ENCODE measurements around the gene C6orf136. TPM values are rescaled to one million over a fixed set of nuclear protein-coding genes. Genes with fewer than 3 reads are reported as not detected.
"Not testable (repeated sequence)": the region's sequence is repeated elsewhere in the genome, so short reads cannot be mapped to it uniquely, and the experiment has no call there.

Gene C6orf136
- total RNA-seq, 4 donors from 2014 or later = 35.5 to 111 (median 83.8) TPM

DNA sequence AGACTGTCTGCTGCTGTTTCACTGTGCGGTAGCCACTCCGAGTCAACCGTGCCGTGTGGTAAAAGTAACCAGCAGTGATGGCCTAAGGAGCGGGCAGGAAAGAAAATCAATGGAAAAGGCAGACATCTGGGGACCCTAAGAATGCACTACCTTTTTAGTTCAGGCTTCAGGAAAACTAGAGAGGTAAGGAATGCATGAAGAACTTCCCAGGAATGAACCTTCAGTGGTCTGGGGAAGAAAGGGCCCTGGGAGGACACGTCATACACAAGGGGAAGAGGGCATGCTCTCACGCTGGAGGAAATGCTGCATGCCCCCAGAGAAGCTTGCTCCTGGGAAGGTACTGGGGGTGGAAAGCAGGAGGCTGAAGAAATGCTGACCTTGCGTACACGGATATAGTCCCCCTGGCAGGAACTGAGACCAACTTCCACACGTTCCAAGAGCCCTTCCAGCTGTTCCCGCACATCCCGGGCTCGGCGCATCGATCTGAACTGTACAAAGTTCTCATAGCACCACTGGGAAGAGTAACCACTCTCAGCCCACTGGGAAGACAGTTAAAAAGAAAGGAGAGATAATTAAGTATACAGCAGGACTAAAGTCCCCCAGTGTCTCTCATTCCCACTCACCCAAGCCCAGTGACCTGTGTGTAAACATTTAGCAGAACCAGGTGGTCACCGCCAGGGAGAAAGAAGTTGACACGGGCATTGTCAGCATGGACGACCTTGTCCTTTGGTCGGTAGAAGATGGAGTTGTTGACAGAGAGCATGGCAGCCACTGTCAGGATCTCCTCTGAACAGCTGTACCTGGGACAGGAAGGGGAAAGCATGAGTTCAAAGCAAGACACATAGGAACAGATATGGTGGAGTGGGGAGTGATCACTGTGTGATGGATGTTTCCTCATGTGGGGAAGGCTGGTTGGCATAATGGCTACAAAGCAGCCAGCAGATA lies 8.1 kb downstream of the C6orf136 start:
- peaks cover 0 to 98% (median 0%) of the 10 kb centered on the region in 3 donors for H3K36me3 ChIP-seq
- no peaks in the 10 kb centered on the region for H3K27me3 ChIP-seq
- H3K4me3 ChIP-seq = no peak overlapping the region
- H3K9me3 ChIP-seq = no peaks in the 10 kb centered on the region
- no peak for DNase-seq
- TF ChIP-seq, protein P1, sequence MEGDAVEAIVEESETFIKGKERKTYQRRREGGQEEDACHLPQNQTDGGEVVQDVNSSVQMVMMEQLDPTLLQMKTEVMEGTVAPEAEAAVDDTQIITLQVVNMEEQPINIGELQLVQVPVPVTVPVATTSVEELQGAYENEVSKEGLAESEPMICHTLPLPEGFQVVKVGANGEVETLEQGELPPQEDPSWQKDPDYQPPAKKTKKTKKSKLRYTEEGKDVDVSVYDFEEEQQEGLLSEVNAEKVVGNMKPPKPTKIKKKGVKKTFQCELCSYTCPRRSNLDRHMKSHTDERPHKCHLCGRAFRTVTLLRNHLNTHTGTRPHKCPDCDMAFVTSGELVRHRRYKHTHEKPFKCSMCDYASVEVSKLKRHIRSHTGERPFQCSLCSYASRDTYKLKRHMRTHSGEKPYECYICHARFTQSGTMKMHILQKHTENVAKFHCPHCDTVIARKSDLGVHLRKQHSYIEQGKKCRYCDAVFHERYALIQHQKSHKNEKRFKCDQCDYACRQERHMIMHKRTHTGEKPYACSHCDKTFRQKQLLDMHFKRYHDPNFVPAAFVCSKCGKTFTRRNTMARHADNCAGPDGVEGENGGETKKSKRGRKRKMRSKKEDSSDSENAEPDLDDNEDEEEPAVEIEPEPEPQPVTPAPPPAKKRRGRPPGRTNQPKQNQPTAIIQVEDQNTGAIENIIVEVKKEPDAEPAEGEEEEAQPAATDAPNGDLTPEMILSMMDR (IDR thresholded peaks at IDR 0.05) = no peak
- no peak for TF ChIP-seq POLR2A (IDR thresholded peaks at IDR 0.05)
- no peak overlapping the region for H3K27ac ChIP-seq
- no peaks in the 10 kb centered on the region for H3K4me1 ChIP-seq

DNA sequence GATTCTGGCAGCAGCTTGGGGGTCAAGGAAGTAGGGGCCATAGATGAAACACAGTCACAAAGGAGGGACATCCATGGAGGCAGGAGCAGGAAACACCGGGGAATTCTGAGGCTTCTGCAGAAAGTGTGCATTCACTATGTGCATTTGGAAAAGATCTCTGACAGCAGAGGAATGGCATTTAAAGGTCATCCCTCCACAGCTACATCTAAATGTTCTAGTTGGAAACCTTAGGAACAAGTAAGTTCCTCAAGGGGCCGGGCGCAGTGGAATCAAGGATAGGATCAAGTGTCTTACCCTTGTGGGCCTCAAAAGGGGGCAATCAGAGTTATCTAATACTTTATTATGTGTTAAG lies 8.8 kb downstream of the C6orf136 start:
- H3K36me3 ChIP-seq = peaks cover 0 to 100% (median 0%) of the 10 kb centered on the region in 3 donors
- TF ChIP-seq, protein P1 (IDR thresholded peaks at IDR 0.05) = no peak
- TF ChIP-seq POLR2A (IDR thresholded peaks at IDR 0.05) = no peak
- no peak overlapping the region for H3K27ac ChIP-seq
- DNase-seq = no peak
- no peaks in the 10 kb centered on the region for H3K9me3 ChIP-seq
- H3K4me1 ChIP-seq = no peaks in the 10 kb centered on the region
- no peak overlapping the region for H3K4me3 ChIP-seq
- H3K27me3 ChIP-seq = no peaks in the 10 kb centered on the region

DNA sequence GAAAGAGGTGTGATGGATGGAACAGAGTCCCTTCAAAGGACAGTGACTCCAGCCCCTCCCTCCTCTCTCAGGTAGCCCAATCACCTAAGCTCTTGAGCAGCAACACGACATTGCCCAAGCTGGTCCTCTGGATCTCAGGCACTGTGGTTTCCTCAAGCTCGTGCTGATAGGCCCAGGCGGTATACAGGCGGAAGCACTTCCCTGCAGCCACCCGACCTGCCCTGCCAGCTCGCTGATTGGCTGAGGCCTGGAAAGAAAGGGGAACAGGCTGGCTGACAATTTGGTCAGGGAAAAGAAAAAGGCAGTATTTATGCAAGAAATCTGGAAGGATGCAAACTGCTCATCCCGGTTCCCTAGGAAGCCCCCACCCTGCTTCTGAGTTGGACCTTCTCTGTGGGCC lies 9.6 kb downstream of the C6orf136 start:
- Histone ChIP-seq H3K4me1 (no peaks in the 10 kb centered on the region), H3K36me3 (peaks cover 0 to 100% (median 0%) of the 10 kb centered on the region in 3 donors), H3K27me3 (no peaks in the 10 kb centered on the region), H3K9me3 (no peaks in the 10 kb centered on the region), H3K4me3 (no peak overlapping the region), H3K27ac (no peak overlapping the region)
- no peak for TF ChIP-seq POLR2A (IDR thresholded peaks at IDR 0.05)
- TF ChIP-seq, protein P1 (IDR thresholded peaks at IDR 0.05) = no peak
- DNase-seq = no peak

DNA sequence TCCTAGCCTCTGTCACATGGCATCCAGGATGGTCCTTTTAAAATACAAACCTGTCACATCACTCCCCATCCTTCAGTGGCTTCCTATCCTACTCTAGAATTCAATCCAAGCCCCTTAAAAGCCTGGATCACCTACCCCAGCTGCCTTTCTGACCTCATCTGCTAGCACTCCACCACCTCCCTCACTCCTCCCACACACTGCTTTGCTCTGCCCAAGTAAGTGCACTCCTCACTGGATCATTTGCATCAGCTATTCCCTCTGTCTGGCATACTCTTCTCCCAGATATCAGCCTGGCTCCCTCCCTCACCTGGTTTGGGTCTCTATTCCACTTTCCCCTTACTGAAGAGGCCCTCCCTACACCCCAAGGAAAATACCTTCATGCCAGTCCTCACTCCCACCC lies 10.5 kb downstream of the C6orf136 start:
- DNase-seq = no peak
- Histone ChIP-seq H3K36me3 (peaks cover 0 to 100% (median 0%) of the 10 kb centered on the region in 3 donors), H3K4me3 (no peak overlapping the region), H3K27ac (no peak overlapping the region), H3K4me1 (no peaks in the 10 kb centered on the region), H3K9me3 (no peaks in the 10 kb centered on the region), H3K27me3 (no peaks in the 10 kb centered on the region)
- TF ChIP-seq, protein P1 (IDR thresholded peaks at IDR 0.05) = no peak
- no peak for TF ChIP-seq POLR2A (IDR thresholded peaks at IDR 0.05)

DNA sequence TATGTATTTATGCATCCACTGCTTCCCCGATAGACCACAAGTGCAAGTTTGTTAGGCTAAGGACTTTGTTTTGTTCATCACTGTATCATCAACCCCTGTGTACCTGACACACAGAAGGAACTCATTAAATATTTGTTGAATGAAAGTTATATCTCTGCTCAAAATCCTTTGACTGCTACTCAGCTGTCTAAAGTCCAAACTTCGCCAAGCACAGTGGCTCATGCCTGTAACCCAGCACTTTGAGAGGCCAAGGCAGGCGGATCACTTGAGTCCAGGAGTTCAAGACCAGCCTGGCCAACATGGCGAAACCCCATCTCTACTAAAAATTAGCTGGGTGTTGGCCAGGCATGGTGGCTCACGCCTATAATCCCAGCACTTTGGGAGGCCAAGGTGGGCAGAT lies 11.0 kb downstream of the C6orf136 start:
- H3K27me3 ChIP-seq, DNase-seq, H3K4me1 ChIP-seq, H3K9me3 ChIP-seq, H3K27ac ChIP-seq, H3K4me3 ChIP-seq: not testable (repeated sequence)
- H3K36me3 ChIP-seq = peaks cover 0 to 100% (median 0%) of the 10 kb centered on the region in 3 donors

DNA sequence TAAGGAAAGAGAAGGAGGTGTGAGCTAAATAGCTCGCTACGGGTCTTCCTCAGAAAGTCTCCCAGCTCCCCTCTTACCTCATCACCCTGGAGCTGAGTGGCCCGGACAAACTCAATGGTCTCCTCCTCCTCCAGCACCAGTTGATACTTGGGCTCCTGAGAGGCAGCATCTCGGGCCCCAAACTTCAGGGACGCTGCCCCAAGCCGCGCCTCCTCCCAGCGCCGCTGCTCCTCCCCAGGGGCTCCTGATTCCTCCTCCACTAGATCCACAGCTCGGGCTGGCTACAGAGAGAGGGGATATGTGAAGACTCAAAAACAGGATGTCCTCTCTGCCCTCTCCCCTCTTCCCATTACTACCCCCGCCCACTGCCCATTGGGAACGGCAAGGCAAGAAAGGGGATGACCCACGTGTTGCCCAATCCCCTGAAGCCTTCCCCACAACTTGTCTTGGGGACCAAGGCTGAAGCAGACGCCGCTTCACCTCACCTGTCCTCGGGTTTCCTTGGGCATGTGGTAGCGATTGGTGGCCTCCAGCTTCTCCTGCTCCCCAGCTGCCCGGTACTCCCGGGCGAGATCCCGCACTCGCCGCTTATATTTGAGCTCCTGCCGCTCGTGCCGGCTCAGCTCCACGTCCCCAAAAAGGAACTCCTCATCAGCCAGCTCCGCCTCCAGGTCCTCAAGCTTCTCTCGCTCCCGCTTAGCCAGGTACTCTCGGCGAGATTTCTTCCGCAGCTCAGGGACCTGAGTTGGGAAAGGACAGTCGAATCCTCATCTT lies 18.2 kb downstream of the C6orf136 start:
- no peaks in the 10 kb centered on the region for H3K4me1 ChIP-seq
- no peak for TF ChIP-seq POLR2A (IDR thresholded peaks at IDR 0.05)
- TF ChIP-seq, protein P1 (IDR thresholded peaks at IDR 0.05) = no peak
- H3K36me3 ChIP-seq = peaks cover 0 to 99% (median 0%) of the 10 kb centered on the region in 3 donors
- no peaks in the 10 kb centered on the region for H3K27me3 ChIP-seq
- no peak for DNase-seq
- H3K9me3 ChIP-seq = no peaks in the 10 kb centered on the region
- no peak overlapping the region for H3K4me3 ChIP-seq
- H3K27ac ChIP-seq = no peak overlapping the region

DNA sequence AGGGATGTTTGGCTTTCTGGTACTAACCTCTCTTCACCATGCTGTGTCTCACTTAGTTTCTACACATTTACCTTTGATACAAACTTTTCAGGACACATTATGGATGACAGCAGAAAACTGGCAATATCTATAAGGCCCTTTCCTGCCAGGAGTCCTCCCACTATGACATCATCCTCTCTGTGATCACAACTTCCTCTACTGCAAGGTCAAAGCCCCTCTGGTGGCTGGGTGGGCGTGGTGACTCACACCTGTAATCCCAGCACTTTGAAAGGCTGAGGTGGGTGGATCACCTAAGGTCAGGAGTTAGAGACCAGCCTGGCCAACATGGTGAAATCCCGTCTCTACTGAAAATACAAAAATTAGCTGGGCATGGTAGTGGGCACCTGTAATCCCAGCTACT lies 19.4 kb downstream of the C6orf136 start:
- H3K36me3 ChIP-seq = peaks cover 0 to 96% (median 0%) of the 10 kb centered on the region in 3 donors
- H3K9me3 ChIP-seq = not testable (repeated sequence)

More for the DNA sequence above, 19.4 kb downstream of the C6orf136 start:
- H3K27ac ChIP-seq, H3K4me3 ChIP-seq, H3K27me3 ChIP-seq, DNase-seq, H3K4me1 ChIP-seq: not testable (repeated sequence)

All from Peyer's patch (tissue), 4 donors.